Coronary artery (tissue), 2 donors: ENCODE data around the gene MAGI2.
"Not testable (repeated sequence)": the region's sequence is repeated elsewhere in the genome, so short reads cannot be mapped to it uniquely, and the experiment has no call there.

Source experiments
- DNase-seq: peaks from one replicate; pipeline ENCODE4 v3.0.0-alpha.2; 2017; ENCODE audit warnings: low spot score
- H3K27ac ChIP-seq, 2 donors: fragments of 200-600 bp; sonication (generic); one replicate each; pipeline ENCODE4 v1.5.1; 2016 to 2019
- H3K4me3 ChIP-seq: fragments of 200-600 bp; sonication (generic); 2 replicates; pipeline ENCODE4 v1.5.1; 2016; ENCODE audit warnings: mild to moderate bottlenecking, moderate library complexity
- CTCF ChIP-seq: fragments of 200-600 bp; sonication (generic); IDR thresholded peaks from one replicate; pipeline ENCODE4 v1.5.1; 2019; ENCODE audit warnings: antibody characterized with exemption

MAGI2 gene

GRCh38 chr7:78985509-78985908 lies 468.0 kb downstream of the MAGI2 start:
- no peak for DNase-seq
- no peak for TF ChIP-seq CTCF
- H3K27ac ChIP-seq, result no peak overlapping the region
- H3K4me3 ChIP-seq, result no peak overlapping the region

GRCh38 chr7:78983483-78983882 lies 470.0 kb downstream of the MAGI2 start:
- no peak overlapping the region for H3K27ac ChIP-seq
- DNase-seq, result no peak
- no peak overlapping the region for H3K4me3 ChIP-seq
- TF ChIP-seq CTCF, result no peak

- Histone ChIP-seq H3K27ac (no peak overlapping the region), H3K4me3 (no peak overlapping the region)
- no peak for DNase-seq
- TF ChIP-seq CTCF, result no peak
Observed at GRCh38 chr7:78970440-78970916, 483.0 kb downstream of the MAGI2 start.

- TF ChIP-seq CTCF, result no peak
- Histone ChIP-seq H3K27ac (no peak overlapping the region), H3K4me3 (no peak overlapping the region)
- no peak for DNase-seq
Observed at GRCh38 chr7:78968951-78969350, 484.5 kb downstream of the MAGI2 start.

GRCh38 chr7:78967561-78967960 lies 485.9 kb downstream of the MAGI2 start:
- DNase-seq, H3K27ac ChIP-seq, H3K4me3 ChIP-seq: not testable (repeated sequence)

GRCh38 chr7:78967046-78967445 lies 486.4 kb downstream of the MAGI2 start:
- no peak for DNase-seq
- no peak overlapping the region for H3K4me3 ChIP-seq
- TF ChIP-seq CTCF, result no peak

GRCh38 chr7:78959477-78959876 lies 494.0 kb downstream of the MAGI2 start:
- TF ChIP-seq CTCF, result no peak
- Histone ChIP-seq H3K4me3 (no peak overlapping the region), H3K27ac (no peak overlapping the region)
- DNase-seq, result no peak

More at GRCh38 chr7:78967046-78967445, 486.4 kb downstream of the MAGI2 start:
- no peak overlapping the region for H3K27ac ChIP-seq

GRCh38 chr7:78955329-78955728 lies 498.1 kb downstream of the MAGI2 start:
- H3K27ac ChIP-seq, result no peak overlapping the region
- no peak for DNase-seq
- H3K4me3 ChIP-seq, result no peak overlapping the region
- no peak for TF ChIP-seq CTCF
